C4-2B (cell line): Measurements from ENCODE around the gene TMEM44.

Experiments
- CTCF ChIP-seq: fragments of 450-650 bp; conservative IDR thresholded peaks from 2 replicates; pipeline ENCODE4 v1.5.1; 2017; ENCODE audit warnings: mild to moderate bottlenecking
- ZFX ChIP-seq: fragments of 450-650 bp; IDR thresholded peaks from 2 replicates; pipeline ENCODE4 v1.6.1; 2017

GRCh38 chr3:194676471-194676870 is 43.3 kb upstream of the TMEM44 start:
- TF ChIP-seq CTCF (no peak), ZFX (no peak)
